NCI-H2107 treated with DMSO at 0.1 percent for 48 hours (cell line): Measurements from ENCODE around the gene SEMA5B.

ENCODE experiments used
- DNase-seq: peaks from one replicate; lab custom pipeline; 2025; ENCODE audit not compliant: unreplicated experiment; lab: John Stamatoyannopoulos, UW

SEMA5B gene

DNA sequence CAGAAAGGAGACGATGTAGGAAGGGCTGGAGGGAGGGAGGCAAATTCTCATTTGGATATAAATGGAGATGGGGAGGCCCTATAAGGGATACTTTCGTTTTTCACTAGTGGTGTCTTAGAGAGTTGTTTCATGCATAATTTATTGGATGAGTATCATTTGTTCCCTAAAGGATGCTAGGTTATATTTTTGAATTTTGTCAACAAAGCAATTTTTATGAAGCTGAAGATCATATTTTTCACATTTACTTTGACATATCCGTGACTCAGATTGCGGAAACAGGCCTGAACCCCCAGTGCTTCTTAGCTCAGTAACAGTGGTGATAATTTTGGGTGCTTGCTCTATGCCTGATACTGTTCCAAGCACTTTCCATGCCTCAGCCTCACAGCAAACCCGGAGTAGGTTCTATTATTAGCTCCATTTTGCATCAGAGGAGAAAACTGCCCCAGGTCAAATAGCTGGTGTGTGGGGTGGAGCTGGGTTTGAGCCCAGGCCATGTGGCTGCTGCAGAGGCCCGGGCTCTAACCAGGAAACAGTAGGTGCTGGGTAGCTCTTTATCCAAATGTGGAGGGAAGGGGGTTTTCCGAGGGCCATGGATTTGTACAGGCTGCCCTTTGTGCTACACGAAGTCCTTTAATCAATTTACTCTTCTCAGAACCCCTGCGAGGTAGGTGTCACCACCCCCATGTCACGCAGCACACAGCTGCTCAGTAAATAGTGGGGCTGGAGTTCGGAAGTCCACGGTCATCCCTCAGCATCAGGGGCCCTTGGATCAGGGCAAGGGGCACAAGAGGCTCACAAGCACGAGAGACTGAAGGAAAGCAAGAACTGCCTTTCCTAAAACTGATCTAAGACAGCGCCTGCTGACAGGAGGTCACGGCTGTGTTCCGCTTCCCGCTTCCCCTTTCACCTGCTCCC, 133.6 kb downstream of the SEMA5B start:
- no peak for DNase-seq

DNA sequence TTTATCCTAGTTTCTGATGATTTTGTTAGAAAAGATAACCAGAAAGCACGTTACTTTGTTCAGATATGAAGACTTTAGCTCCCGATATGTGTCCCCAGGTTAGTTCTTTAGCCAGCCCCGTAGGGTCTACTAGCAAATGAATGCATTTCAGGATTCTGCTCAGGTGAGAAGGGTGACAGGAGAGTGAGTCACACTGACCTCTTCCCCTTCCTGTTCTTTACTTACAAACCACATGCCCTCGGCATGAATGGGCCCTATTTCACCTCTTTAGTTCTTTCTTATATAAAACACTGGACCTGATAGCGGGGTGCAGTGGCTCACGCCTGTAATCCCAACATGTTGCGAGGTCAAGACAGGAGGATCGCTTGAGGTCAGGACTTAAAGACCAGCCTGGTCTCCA, 134.3 kb downstream of the SEMA5B start:
- no peak for DNase-seq

GRCh38 chr3:122892118-122892960, 135.2 kb downstream of the SEMA5B start:
- peak; percentile 70 for DNase-seq

DNA sequence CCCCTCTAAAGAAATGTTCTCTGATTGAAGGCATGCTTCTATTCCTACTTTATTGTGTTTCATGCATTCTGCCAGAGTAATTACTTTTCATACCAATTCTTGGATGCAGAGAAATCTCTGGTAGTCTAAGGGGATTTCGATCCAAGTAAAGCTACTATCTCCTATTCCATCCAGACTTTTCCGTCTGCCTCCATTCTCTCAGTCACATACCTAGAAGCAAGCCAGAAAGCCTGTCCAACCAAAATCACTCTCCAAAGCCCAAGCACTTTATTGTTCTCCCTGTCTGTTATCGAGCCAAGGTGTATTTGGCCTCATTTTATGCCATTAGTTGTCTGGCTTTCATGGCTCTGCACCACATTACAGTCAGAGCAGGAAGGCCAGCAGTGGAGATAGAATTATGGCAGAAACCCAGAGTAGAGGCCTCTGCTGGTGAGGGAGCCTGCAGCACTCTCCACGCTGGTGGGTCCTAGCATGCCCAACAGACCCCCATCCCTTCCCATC, 136.8 kb downstream of the SEMA5B start:
- DNase-seq: no peak

GRCh38 chr3:122890077-122890719, 137.4 kb downstream of the SEMA5B start:
- no peak for DNase-seq

DNA sequence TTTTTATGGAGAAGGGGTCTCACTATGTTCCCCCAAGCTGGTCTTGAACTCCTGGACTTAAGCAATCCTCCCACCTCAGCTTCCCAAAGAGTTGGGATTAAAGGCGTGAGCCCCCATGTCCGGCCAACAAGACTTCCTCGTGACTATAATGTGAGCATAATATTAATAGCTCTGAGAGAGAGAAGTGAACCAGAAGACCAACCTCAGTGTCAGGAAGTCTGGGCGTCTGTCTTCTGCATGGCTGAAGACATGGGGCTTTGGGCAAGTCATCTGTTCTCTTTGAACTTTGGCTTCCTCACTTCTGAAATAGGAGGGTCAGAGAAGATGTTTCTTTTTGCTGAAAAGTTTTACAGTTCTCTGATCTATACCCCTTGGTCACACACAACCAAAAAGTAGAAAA, 140.6 kb downstream of the SEMA5B start:
- DNase-seq: no peak

DNA sequence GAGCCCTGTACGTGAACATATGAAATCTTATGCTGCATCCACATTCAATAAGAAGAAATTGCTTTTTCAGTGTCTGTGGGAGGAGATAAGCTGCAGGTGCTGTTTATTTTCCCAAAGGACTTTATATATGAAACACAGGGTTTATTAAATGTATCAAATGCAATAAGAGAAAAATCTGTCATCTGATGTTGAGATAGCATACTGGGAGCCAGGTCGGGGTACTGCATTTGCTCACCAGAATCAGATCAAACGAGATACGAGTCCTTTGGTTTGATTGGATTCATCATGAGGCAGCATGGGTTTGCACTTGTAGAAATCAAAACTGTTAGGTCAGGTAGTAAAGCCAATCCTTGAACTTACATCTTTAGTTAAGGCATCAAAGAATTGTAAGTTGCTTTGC, 141.3 kb downstream of the SEMA5B start:
- DNase-seq: no peak

DNA sequence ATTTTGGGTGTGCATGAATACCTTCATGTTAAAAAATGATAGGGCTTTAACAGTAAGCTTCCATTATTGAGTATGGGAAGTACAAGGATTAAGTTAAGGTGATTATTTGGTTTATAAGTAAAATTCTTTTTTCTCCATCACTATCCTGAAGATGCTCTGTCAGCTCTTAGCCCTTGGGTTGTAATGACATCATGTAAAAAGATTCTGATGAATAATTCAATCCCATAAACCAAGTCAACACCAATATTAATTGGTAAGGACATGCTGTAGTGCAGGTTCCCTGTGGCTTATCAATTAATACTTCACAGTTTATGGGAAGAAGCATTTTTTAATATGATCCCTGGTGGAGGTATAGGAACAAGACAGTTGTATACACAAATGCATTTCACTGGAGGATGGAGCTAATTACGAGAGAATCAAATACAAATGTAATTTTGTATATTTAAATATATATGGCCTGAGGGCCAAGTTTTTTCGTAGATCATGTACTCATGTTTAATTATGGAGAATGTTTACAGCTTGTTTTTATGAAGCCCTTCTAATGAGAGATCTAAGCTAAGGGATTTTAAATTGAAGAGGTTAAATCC, 145.1 kb downstream of the SEMA5B start:
- no peak for DNase-seq

- DNase-seq: no peak
Observed at GRCh38 chr3:122880624-122881023, 146.9 kb downstream of the SEMA5B start.

DNA sequence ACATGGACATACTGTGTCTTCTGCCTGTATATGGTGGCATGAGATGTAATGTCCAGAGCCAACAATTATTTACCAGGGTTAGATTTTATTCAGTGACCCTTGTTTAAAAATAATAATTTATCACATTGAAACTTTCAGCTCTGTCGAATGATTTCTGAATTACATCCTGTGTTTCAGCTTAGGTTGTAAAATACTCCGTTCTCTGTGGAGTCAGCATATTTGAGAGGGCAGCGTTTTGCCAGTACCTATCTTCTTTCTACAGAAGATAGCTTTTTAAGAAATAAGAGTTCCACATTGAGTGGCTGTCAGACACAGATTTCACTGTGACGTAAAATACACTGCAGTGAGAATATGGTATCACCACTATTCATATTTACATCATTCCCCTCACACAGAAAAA, 147.4 kb downstream of the SEMA5B start:
- no peak for DNase-seq

DNA sequence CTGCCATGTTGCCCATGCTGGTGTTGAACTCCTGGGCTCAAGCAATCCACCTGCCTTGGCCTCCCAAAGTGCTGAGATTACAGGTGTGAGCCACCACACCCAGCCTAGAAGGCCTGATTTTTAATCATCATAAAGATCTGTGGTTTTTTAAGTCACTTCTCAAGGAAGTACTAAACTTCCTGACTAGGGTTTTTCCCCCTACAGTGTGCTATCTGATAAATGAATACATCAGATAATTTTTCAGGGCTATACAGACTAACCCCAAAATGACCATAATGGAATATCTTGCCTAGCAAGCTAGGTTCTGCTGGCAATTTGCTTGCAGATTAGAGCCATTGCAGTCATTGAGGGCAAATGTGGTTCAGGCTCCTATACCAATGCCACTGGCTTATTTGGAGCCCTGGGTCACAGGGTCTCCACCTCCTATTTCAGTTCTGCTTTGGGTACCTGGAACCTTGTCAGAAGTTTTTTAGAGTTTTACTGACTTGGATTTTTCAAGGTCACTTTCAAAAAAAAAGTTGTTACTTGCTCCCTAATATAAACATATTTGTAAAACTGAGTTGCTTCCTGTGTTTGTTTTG, 151.9 kb downstream of the SEMA5B start:
- no peak for DNase-seq

- no peak for DNase-seq
Observed at GRCh38 chr3:122873741-122874515, 153.6 kb downstream of the SEMA5B start.

- no peak for DNase-seq
Observed at GRCh38 chr3:122868322-122868721, 159.2 kb downstream of the SEMA5B start.

GRCh38 chr3:122864498-122864897, 163.1 kb downstream of the SEMA5B start:
- DNase-seq: no peak

DNA sequence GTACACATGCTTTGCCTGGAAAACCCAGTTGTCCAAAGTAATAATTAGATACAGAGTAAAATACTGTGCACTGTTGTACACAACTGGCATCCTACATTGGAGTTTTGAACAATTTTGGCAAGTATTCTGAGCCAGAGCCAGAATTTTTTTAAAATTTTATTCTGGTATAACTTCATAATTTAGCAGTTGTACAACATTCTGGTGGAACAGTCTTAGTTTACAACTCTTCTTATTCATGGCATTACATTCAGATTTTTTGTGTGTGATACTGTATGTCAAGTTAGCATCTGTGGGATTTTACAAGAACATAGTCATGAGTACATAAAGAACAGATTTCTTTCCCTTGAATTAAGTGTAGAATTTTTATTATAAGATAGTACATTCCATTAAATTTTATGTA, 165.2 kb downstream of the SEMA5B start:
- no peak for DNase-seq
